ENCODE measurements around the gene MT2A. TPM values are rescaled to one million over a fixed set of nuclear protein-coding genes. Genes with fewer than 3 reads are reported as not detected.
A peak's percentile ranks its signal among the peaks of the same experiment; 100 is the strongest.

Gene MT2A
- total and polyA plus RNA-seq, 2 experiments from 2014 or later = 70.3 to 1,143 TPM

- peaks cover 70% of the 10 kb centered on the region for H3K27me3 ChIP-seq
- peaks cover 9% of the 10 kb centered on the region for H3K4me1 ChIP-seq (ENCODE audit: insufficient read depth)
These were observed 20.3 kb downstream of the MT2A start for GRCh38 chr16:56628486-56629350.

GRCh38 chr16:56629531-56629930 is 21.1 kb downstream of the MT2A start:
- Histone ChIP-seq H3K27ac (no peak overlapping the region), H3K4me2 (no peak overlapping the region), H3K4me1 (ENCODE audit: insufficient read depth) (peaks cover 9% of the 10 kb centered on the region), H3K4me3 (no peak overlapping the region), H3K27me3 (peaks cover 78% of the 10 kb centered on the region), H2AFZ (no peak overlapping the region), H4K20me1 (ENCODE audit: insufficient read depth, poor library complexity, severe bottlenecking) (no peaks in the 10 kb centered on the region), H3K36me3 (replicated peaks; ENCODE audit: insufficient read depth, low read depth) (no peaks in the 10 kb centered on the region), H3K9me3 (ENCODE audit: low read depth) (no peaks in the 10 kb centered on the region), H3K79me2 (no peaks in the 10 kb centered on the region), H3K9me2 (replicated peaks; ENCODE audit: insufficient read depth) (no peaks in the 10 kb centered on the region)
- TF ChIP-seq EZH2 (IDR thresholded peaks at IDR 0.05; ENCODE audit: borderline replicate concordance) = no peak
- no peak for DNase-seq (ENCODE audit: low spot score)
- WGBS (ENCODE audit: low lambda C conversion rate, missing lambda C conversion rate) = 44% methylated on average over 3 of the region's 3 CpGs

More at GRCh38 chr16:56628486-56629350, 20.3 kb downstream of the MT2A start:
- no peaks in the 10 kb centered on the region for H3K9me2 ChIP-seq (replicated peaks; ENCODE audit: insufficient read depth)
- H3K4me3 ChIP-seq = no peak overlapping the region
- H2AFZ ChIP-seq = no peak overlapping the region
- DNase-seq (ENCODE audit: low spot score) = no peak
- H4K20me1 ChIP-seq (ENCODE audit: insufficient read depth, poor library complexity, severe bottlenecking) = no peaks in the 10 kb centered on the region
- H3K27ac ChIP-seq = no peak overlapping the region
- WGBS (ENCODE audit: low lambda C conversion rate, missing lambda C conversion rate) = 72% methylated on average over 9 of the region's 9 CpGs
- no peaks in the 10 kb centered on the region for H3K79me2 ChIP-seq
- no peak overlapping the region for H3K4me2 ChIP-seq
- TF ChIP-seq EZH2 (IDR thresholded peaks at IDR 0.05; ENCODE audit: borderline replicate concordance) (no peak), CTCF (IDR thresholded peaks at IDR 0.05; ENCODE audit: poor library complexity) (no peak), EZH2phosphoT487 (IDR thresholded peaks at IDR 0.05; ENCODE audit: low read depth, severe bottlenecking, unreplicated experiment) (no peak)
- H3K36me3 ChIP-seq (replicated peaks; ENCODE audit: insufficient read depth, low read depth) = no peaks in the 10 kb centered on the region
- H3K9me3 ChIP-seq (ENCODE audit: low read depth) = no peaks in the 10 kb centered on the region

- H3K9me2 ChIP-seq (replicated peaks; ENCODE audit: insufficient read depth) = no peaks in the 10 kb centered on the region
- no peak for DNase-seq (ENCODE audit: low spot score)
- no peaks in the 10 kb centered on the region for H3K9me3 ChIP-seq (ENCODE audit: low read depth)
- H3K4me1 ChIP-seq (ENCODE audit: insufficient read depth) = peaks cover 12% of the 10 kb centered on the region
- WGBS (ENCODE audit: low lambda C conversion rate, missing lambda C conversion rate) = 75% methylated on average over 3 of the region's 3 CpGs
- H3K27ac ChIP-seq = no peak overlapping the region
- H3K4me2 ChIP-seq = no peak overlapping the region
- no peaks in the 10 kb centered on the region for H3K79me2 ChIP-seq
- no peak overlapping the region for H2AFZ ChIP-seq
- no peaks in the 10 kb centered on the region for H4K20me1 ChIP-seq (ENCODE audit: insufficient read depth, poor library complexity, severe bottlenecking)
- H3K4me3 ChIP-seq = no peak overlapping the region
- TF ChIP-seq CTCF (IDR thresholded peaks at IDR 0.05; ENCODE audit: poor library complexity) (no peak), EZH2 (IDR thresholded peaks at IDR 0.05; ENCODE audit: borderline replicate concordance) (no peak), EZH2phosphoT487 (IDR thresholded peaks at IDR 0.05; ENCODE audit: low read depth, severe bottlenecking, unreplicated experiment) (no peak)
- H3K27me3 ChIP-seq = peaks cover 79% of the 10 kb centered on the region
- no peaks in the 10 kb centered on the region for H3K36me3 ChIP-seq (replicated peaks; ENCODE audit: insufficient read depth, low read depth)
These were observed 21.8 kb downstream of the MT2A start for GRCh38 chr16:56630134-56630533.

GRCh38 chr16:56631197-56631596 is 22.8 kb downstream of the MT2A start:
- Histone ChIP-seq H3K27ac (no peak overlapping the region), H3K9me3 (ENCODE audit: low read depth) (no peaks in the 10 kb centered on the region), H3K79me2 (no peaks in the 10 kb centered on the region), H3K36me3 (replicated peaks; ENCODE audit: insufficient read depth, low read depth) (no peaks in the 10 kb centered on the region), H4K20me1 (ENCODE audit: insufficient read depth, poor library complexity, severe bottlenecking) (no peaks in the 10 kb centered on the region), H3K4me3 (no peak overlapping the region), H3K9me2 (replicated peaks; ENCODE audit: insufficient read depth) (no peaks in the 10 kb centered on the region), H3K27me3 (peaks cover 82% of the 10 kb centered on the region), H3K4me1 (ENCODE audit: insufficient read depth) (peaks cover 13% of the 10 kb centered on the region), H2AFZ (no peak overlapping the region), H3K4me2 (no peak overlapping the region)
- no peak for DNase-seq (ENCODE audit: low spot score)
- WGBS (ENCODE audit: low lambda C conversion rate, missing lambda C conversion rate) = 57% methylated on average over 10 of the region's 10 CpGs
- TF ChIP-seq EZH2phosphoT487 (IDR thresholded peaks at IDR 0.05; ENCODE audit: low read depth, severe bottlenecking, unreplicated experiment) (peak; percentile 6), CTCF (IDR thresholded peaks at IDR 0.05; ENCODE audit: poor library complexity) (no peak), EZH2 (IDR thresholded peaks at IDR 0.05; ENCODE audit: borderline replicate concordance) (peak; percentile 45)
